Smooth muscle cell (in vitro differentiated cells): ENCODE measurements around the gene CDH1. TPM values are rescaled to one million over a fixed set of nuclear protein-coding genes. Genes with fewer than 3 reads are reported as not detected.

Source experiments
- DNase-seq: peaks from one replicate; lab custom pipeline; 2025; ENCODE audit not compliant: unreplicated experiment; lab: John Stamatoyannopoulos, UW
- H2AFZ ChIP-seq: fragments of 200-600 bp; sonication (generic); 2 replicates; pipeline ENCODE4 v1.6.0; 2016; ENCODE audit warnings: antibody characterized with exemption, low read depth, mild to moderate bottlenecking
- H3F3A ChIP-seq: fragments of 200-600 bp; sonication (generic); 2 replicates; pipeline ENCODE4 v1.6.0; 2017; ENCODE audit warnings: antibody characterized with exemption, low read depth
- H3K27ac ChIP-seq: fragments of 200-600 bp; sonication (generic); 2 replicates; pipeline ENCODE4 v1.5.1; 2016; ENCODE audit warnings: low read depth, mild to moderate bottlenecking
- H3K27me3 ChIP-seq: fragments of 200-600 bp; sonication (generic); 2 replicates; pipeline ENCODE4 v1.6.1; 2016; ENCODE audit warnings: low read depth, mild to moderate bottlenecking
- H3K36me3 ChIP-seq: fragments of 200-600 bp; sonication (generic); 2 replicates; pipeline ENCODE4 v1.5.1; 2016; ENCODE audit warnings: low read depth
- H3K4me1 ChIP-seq: fragments of 200-600 bp; sonication (generic); 2 replicates; pipeline ENCODE4 v1.5.1; 2016; ENCODE audit warnings: low read depth
- H3K4me2 ChIP-seq: fragments of 200-600 bp; sonication (generic); 2 replicates; pipeline ENCODE4 v1.6.0; 2016; ENCODE audit warnings: mild to moderate bottlenecking
- H3K4me3 ChIP-seq: fragments of 200-600 bp; sonication (generic); 2 replicates; pipeline ENCODE4 v1.5.1; 2016; ENCODE audit warnings: mild to moderate bottlenecking
- H3K79me2 ChIP-seq: fragments of 200-600 bp; sonication (generic); 2 replicates; pipeline ENCODE4 v1.6.0; 2016; ENCODE audit warnings: low read depth, mild to moderate bottlenecking
- H3K9ac ChIP-seq: fragments of 200-600 bp; sonication (generic); 2 replicates; pipeline ENCODE4 v1.6.0; 2016; ENCODE audit warnings: low read depth
- H3K9me3 ChIP-seq: fragments of 200-600 bp; sonication (generic); replicated peaks from 2 replicates; pipeline ENCODE4 v1.5.1; 2016; ENCODE audit warnings: low read depth
- H4K20me1 ChIP-seq: fragments of 200-600 bp; sonication (generic); 2 replicates; pipeline ENCODE4 v1.6.0; 2016; ENCODE audit warnings: low read depth
- CTCF ChIP-seq: fragments of 200-600 bp; sonication (generic); IDR thresholded peaks from 2 replicates; pipeline ENCODE4 v1.5.1; 2017; ENCODE audit warnings: borderline replicate concordance, mild to moderate bottlenecking, antibody characterized with exemption; ENCODE audit not compliant: insufficient read depth, poor library complexity, severe bottlenecking
- WGBS: methylation state at CpG from one replicate; pipeline ENCODE4 v1.1.7; 2016; ENCODE audit warnings: low lambda C conversion rate; 5-methylcytosine and 5-hydroxymethylcytosine counted together
- polyA plus RNA-seq: library from polyadenylated mRNA; unstranded; fragments of >200 nt; fragmentation: Nextera tagmentation; extraction: Ambion mirVana; gene quantifications from 2 replicates; pipeline ENCODE4 v1.2.1, GENCODE V29; 2016
- total RNA-seq: library from RNA; depleted of rRNA; stranded (reverse); fragments of >200 nt; gene quantifications from 2 replicates; pipeline ENCODE4 v1.2.3, GENCODE V29; 2014

The CDH1 gene
- total and polyA plus RNA-seq, 2 experiments from 2014 or later, result 4.7 to 45.8 TPM

DNA sequence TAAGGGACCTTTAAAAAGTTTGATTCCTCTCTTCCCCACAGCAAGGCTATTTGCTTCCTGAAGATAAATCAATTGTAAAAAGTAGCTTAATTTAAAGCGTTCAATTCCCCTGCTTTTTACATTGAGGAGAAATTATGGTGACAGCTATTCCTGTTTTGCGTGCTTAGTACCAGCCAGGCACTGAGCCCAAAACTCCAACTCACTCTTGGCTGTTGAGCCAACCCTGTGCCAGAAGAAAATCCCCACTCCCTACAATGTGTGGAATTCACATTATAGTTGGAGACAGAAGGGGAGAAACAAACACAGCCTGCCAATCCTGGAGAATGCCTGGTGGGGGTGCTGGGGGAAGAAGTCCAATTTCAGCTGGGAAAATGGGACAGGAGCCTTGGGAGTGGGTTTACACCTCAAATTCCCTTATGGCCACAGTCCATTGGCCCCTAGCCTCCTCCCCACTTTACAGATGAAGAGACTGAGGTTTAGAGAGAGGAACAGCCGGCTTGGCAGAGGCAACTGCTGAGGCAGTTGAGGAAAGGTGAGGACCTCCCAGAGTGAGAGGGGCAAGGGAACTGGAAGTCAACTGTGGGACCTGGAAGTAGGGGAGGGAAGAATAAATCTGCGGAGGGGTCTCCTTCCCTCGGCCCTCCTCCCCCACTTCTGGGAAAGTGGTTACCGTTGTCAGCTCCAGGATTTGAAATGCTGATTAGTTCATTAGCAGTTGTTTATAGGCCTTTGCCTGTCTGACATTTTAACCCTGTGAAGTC is 26.1 kb downstream of the CDH1 start:
- 38% methylated on average over 6 of the region's 6 CpGs for WGBS
- Histone ChIP-seq H2AFZ (no peak overlapping the region), H3K9me3 (no peaks in the 10 kb centered on the region), H3K36me3 (no peaks in the 10 kb centered on the region), H3K9ac (no peak overlapping the region), H3K79me2 (no peaks in the 10 kb centered on the region), H3K27me3 (no peaks in the 10 kb centered on the region), H3K4me3 (no peak overlapping the region), H3K4me2 (no peak overlapping the region), H3K27ac (no peak overlapping the region), H3K4me1 (no peaks in the 10 kb centered on the region), H3F3A (no peaks in the 10 kb centered on the region), H4K20me1 (peaks cover 3% of the 10 kb centered on the region)
- no peak for TF ChIP-seq CTCF
- DNase-seq, result no peak

GRCh38 chr16:68764862-68765261 is 27.8 kb downstream of the CDH1 start:
- Histone ChIP-seq H3K4me3 (no peak overlapping the region), H4K20me1 (peaks cover 6% of the 10 kb centered on the region), H3K9ac (no peak overlapping the region), H3K4me2 (no peak overlapping the region), H3F3A (no peaks in the 10 kb centered on the region), H3K36me3 (no peaks in the 10 kb centered on the region), H3K27me3 (no peaks in the 10 kb centered on the region), H3K27ac (no peak overlapping the region), H3K4me1 (no peaks in the 10 kb centered on the region), H3K9me3 (no peaks in the 10 kb centered on the region), H3K79me2 (no peaks in the 10 kb centered on the region), H2AFZ (no peak overlapping the region)
- TF ChIP-seq CTCF, result no peak
- DNase-seq, result no peak
- WGBS, result 91% methylated on average over 8 of the region's 8 CpGs

DNA sequence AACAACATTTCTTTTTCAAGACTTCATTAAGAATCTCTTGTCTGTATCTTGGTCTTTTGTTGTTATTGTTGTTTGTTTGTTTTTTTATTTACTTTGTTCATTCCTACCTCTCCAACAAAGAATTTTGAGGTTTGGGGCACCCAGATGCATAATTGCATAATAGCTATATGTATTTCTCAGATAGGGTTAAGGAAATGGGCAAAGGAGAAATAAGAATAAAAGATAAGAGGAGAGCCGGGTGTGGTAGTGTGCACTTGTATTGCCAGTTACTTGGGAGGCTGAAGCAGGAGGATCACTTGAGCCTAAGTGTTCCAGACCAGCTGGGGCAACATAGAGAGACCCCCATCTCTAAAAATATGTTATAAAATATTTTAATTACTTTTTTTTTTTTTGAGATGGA is 30.5 kb downstream of the CDH1 start:
- Histone ChIP-seq H3K4me3 (no peak overlapping the region), H2AFZ (no peak overlapping the region), H3K9ac (no peak overlapping the region), H3F3A (no peaks in the 10 kb centered on the region), H3K9me3 (no peaks in the 10 kb centered on the region), H3K79me2 (no peaks in the 10 kb centered on the region), H3K4me2 (no peak overlapping the region), H3K4me1 (no peaks in the 10 kb centered on the region), H3K36me3 (no peaks in the 10 kb centered on the region), H3K27ac (no peak overlapping the region), H4K20me1 (peaks cover 6% of the 10 kb centered on the region), H3K27me3 (no peaks in the 10 kb centered on the region)
- no peak for DNase-seq
- WGBS, result 94% methylated on average over 1 of the region's 1 CpG
- TF ChIP-seq CTCF, result no peak

DNA sequence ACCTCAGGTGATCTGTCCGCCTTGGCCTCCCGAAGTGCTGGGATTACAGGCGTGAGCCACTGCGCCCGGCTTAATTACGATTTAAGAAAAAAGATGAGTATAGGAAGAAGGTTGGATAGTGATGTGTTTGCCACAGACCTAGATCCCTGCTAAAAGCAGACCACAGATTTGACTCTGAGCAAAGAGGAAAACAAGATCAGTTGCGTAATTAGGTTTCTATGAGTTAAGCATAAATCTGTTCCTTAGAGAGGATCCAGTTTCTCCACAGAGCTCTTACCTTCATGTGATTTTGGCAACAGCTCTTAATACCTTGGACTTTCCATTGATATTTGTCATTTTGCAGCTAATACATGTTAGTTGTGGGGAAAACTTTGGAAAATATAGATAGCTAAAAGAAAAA is 31.1 kb downstream of the CDH1 start:
- Histone ChIP-seq H3K4me1 (no peaks in the 10 kb centered on the region), H4K20me1 (peaks cover 6% of the 10 kb centered on the region), H3K4me3 (no peak overlapping the region), H3F3A (no peaks in the 10 kb centered on the region), H3K27ac (no peak overlapping the region), H3K79me2 (no peaks in the 10 kb centered on the region), H3K9me3 (no peaks in the 10 kb centered on the region), H3K9ac (no peak overlapping the region), H3K4me2 (no peak overlapping the region), H3K27me3 (no peaks in the 10 kb centered on the region), H3K36me3 (no peaks in the 10 kb centered on the region), H2AFZ (no peak overlapping the region)
- DNase-seq, result no peak
- TF ChIP-seq CTCF, result no peak
- WGBS, result 90% methylated on average over 7 of the region's 7 CpGs
